Suprapubic skin (tissue), 4 donors: ENCODE results near the gene PDZD7.

Experiments used
- CTCF ChIP-seq, 2 donors: fragments of 200-600 bp in 1 of 2; fragments of 450-650 bp in 1 of 2; sonication (generic) in 1 of 2; IDR thresholded peaks; one replicate each; pipeline ENCODE4 v1.5.1; 2016 to 2019; ENCODE audit warnings: antibody characterized with exemption in 2 of 2, mild to moderate bottlenecking in 1 of 2, moderate library complexity in 1 of 2
- EP300 ChIP-seq: sonication (generic); formaldehyde crosslinking; IDR thresholded peaks from one replicate; pipeline ENCODE4 v1.6.1; 2017; ENCODE audit warnings: antibody characterized with exemption
- POLR2A ChIP-seq, 2 donors: fragments of 450-650 bp; IDR thresholded peaks; one replicate each; pipeline ENCODE4 v1.6.1; 2017; ENCODE audit warnings: antibody characterized with exemption in 2 of 2, mild to moderate bottlenecking in 2 of 2, moderate library complexity in 2 of 2
- POLR2AphosphoS5 ChIP-seq, 3 donors: sonication (generic); formaldehyde crosslinking; IDR thresholded peaks; one replicate each; pipeline ENCODE4 v1.6.1; 2017; ENCODE audit warnings: antibody characterized with exemption in 3 of 3

- TF ChIP-seq POLR2AphosphoS5 (IDR thresholded peaks at IDR 0.05) = no peak
- no peak for TF ChIP-seq CTCF (IDR thresholded peaks at IDR 0.05)
- no peak for TF ChIP-seq POLR2A (IDR thresholded peaks at IDR 0.05)
- TF ChIP-seq EP300 = no peak
Observed at GRCh38 chr10:101014966-101015581, 15.9 kb downstream of the PDZD7 start.
